ENCODE measurements around the gene ADRB2.

DNA sequence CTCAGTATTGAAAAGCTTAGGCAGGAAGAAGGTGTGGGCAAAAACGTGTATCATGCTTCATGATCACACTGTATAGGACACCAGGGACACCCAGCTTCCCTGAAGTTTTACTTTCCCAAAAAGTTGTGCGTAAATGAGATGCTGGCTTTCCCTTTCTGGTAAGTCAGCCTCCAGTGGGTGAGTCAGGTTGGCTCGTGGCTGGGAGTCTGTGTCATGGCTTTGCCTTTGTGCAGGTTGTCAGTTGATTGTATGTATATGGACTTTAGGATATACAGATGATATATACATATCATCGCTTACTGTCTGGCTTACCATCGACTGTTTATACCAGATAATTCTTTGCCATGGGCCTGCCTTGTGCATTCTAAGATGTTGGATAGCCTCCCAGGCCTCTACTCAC, 34.2 kb downstream of the ADRB2 start:
- TF ChIP-seq, protein P1, sequence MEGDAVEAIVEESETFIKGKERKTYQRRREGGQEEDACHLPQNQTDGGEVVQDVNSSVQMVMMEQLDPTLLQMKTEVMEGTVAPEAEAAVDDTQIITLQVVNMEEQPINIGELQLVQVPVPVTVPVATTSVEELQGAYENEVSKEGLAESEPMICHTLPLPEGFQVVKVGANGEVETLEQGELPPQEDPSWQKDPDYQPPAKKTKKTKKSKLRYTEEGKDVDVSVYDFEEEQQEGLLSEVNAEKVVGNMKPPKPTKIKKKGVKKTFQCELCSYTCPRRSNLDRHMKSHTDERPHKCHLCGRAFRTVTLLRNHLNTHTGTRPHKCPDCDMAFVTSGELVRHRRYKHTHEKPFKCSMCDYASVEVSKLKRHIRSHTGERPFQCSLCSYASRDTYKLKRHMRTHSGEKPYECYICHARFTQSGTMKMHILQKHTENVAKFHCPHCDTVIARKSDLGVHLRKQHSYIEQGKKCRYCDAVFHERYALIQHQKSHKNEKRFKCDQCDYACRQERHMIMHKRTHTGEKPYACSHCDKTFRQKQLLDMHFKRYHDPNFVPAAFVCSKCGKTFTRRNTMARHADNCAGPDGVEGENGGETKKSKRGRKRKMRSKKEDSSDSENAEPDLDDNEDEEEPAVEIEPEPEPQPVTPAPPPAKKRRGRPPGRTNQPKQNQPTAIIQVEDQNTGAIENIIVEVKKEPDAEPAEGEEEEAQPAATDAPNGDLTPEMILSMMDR (IDR thresholded peaks at IDR 0.05): no peak
- TF ChIP-seq POLR2A (IDR thresholded peaks at IDR 0.05): no peak
